Neural progenitor cell (in vitro differentiated cells): ENCODE measurements around the gene FGFR2. TPM values are rescaled to one million over a fixed set of nuclear protein-coding genes. Genes with fewer than 3 reads are reported as not detected.

Experiments
- DNase-seq: peaks from one replicate; pipeline ENCODE4 v3.0.0-alpha.2; 2016; ENCODE audit warnings: low spot score
- H2AFZ ChIP-seq: fragments of 200-600 bp; sonication (generic); replicated peaks from 2 replicates; pipeline ENCODE4 v1.6.1; 2016; ENCODE audit warnings: antibody characterized with exemption
- H3F3A ChIP-seq: fragments of 200-600 bp; sonication (generic); 2 replicates; pipeline ENCODE4 v1.6.1; 2016; ENCODE audit warnings: antibody characterized with exemption, low read depth
- H3K27ac ChIP-seq: fragments of 200-600 bp; sonication (generic); 2 replicates; pipeline ENCODE4 v1.5.1; 2016; ENCODE audit warnings: mild to moderate bottlenecking
- H3K27me3 ChIP-seq: fragments of 200-600 bp; sonication (generic); 2 replicates; pipeline ENCODE4 v1.6.1; 2016; ENCODE audit warnings: mild to moderate bottlenecking, moderate library complexity
- H3K36me3 ChIP-seq: fragments of 200-600 bp; sonication (generic); 2 replicates; pipeline ENCODE4 v1.5.1; 2016
- H3K4me1 ChIP-seq: fragments of 200-600 bp; sonication (generic); 2 replicates; pipeline ENCODE4 v1.6.1; 2016; ENCODE audit warnings: mixed run types
- H3K4me2 ChIP-seq: fragments of 200-600 bp; sonication (generic); 2 replicates; pipeline ENCODE4 v1.6.1; 2016
- H3K4me3 ChIP-seq: fragments of 200-600 bp; sonication (generic); 2 replicates; pipeline ENCODE4 v1.5.1; 2016
- H3K79me2 ChIP-seq: fragments of 200-600 bp; sonication (generic); 2 replicates; pipeline ENCODE4 v1.6.1; 2016; ENCODE audit warnings: low read depth
- H3K9ac ChIP-seq: fragments of 200-600 bp; sonication (generic); 2 replicates; pipeline ENCODE4 v1.6.1; 2016
- H3K9me3 ChIP-seq: fragments of 200-600 bp; sonication (generic); 2 replicates; pipeline ENCODE4 v1.5.1; 2016; ENCODE audit warnings: low read depth
- H4K20me1 ChIP-seq: fragments of 200-600 bp; sonication (generic); 2 replicates; pipeline ENCODE4 v1.6.1; 2016; ENCODE audit warnings: low read depth
- H3K27ac Mint-ChIP-seq: 3 replicates; pipeline ENCODE4 v1.8.0; 2021; ENCODE audit warnings: mixed read lengths
- H3K27me3 Mint-ChIP-seq: 2 replicates; pipeline ENCODE4 v1.8.0; 2022; ENCODE audit warnings: low read depth, mild to moderate bottlenecking, inconsistent platforms, moderate library complexity, mixed read lengths; ENCODE audit not compliant: insufficient read depth
- H3K36me3 Mint-ChIP-seq: 3 replicates; pipeline ENCODE4 v1.8.0; 2021; ENCODE audit warnings: mixed read lengths
- H3K4me1 Mint-ChIP-seq: 3 replicates; pipeline ENCODE4 v1.8.0; 2021; ENCODE audit warnings: mixed read lengths
- H3K4me3 Mint-ChIP-seq: 3 replicates; pipeline ENCODE4 v1.8.0; 2021; ENCODE audit warnings: mild to moderate bottlenecking, moderate library complexity, mixed read lengths
- H3K9me3 Mint-ChIP-seq: 3 replicates; pipeline ENCODE4 v1.8.0; 2020; ENCODE audit warnings: mixed read lengths
- CTCF ChIP-seq: fragments of 200-600 bp; sonication (generic); IDR thresholded peaks from 2 replicates; pipeline ENCODE4 v1.5.1; 2017; ENCODE audit warnings: antibody characterized with exemption, mild to moderate bottlenecking
- EZH2 ChIP-seq: fragments of 200-600 bp; sonication (generic); IDR thresholded peaks from 2 replicates; pipeline ENCODE4 v1.6.1; 2017; ENCODE audit warnings: antibody characterized with exemption, mild to moderate bottlenecking, moderate library complexity
- EZH2phosphoT487 ChIP-seq: fragments of 200-600 bp; sonication (generic); IDR thresholded peaks from 2 replicates; pipeline ENCODE4 v1.6.1; 2017; ENCODE audit warnings: antibody characterized with exemption
- total RNA-seq: library from RNA; depleted of rRNA; stranded (reverse); fragments of >200 nt; gene quantifications from 2 replicates; pipeline ENCODE4 v1.2.3, GENCODE V29; 2015; ENCODE audit warnings: low replicate concordance

The FGFR2 gene
- total RNA-seq, 1 donor from 2014 or later = 99.1 TPM

GRCh38 chr10:121478556-121478955 is 119.7 kb downstream of the FGFR2 start:
- H3K79me2 ChIP-seq = no peaks in the 10 kb centered on the region
- H3K4me2 ChIP-seq = no peak overlapping the region
- H3K4me3 ChIP-seq = no peak overlapping the region
- no peaks in the 10 kb centered on the region for H3K9me3 Mint-ChIP-seq
- no peak overlapping the region for H3K27ac ChIP-seq
- H3K9ac ChIP-seq = no peak overlapping the region
- peaks cover 2% of the 10 kb centered on the region for H3K27me3 Mint-ChIP-seq
- peaks cover 17% of the 10 kb centered on the region for H3F3A ChIP-seq
- no peaks in the 10 kb centered on the region for H3K9me3 ChIP-seq
- TF ChIP-seq EZH2phosphoT487 = no peak
- TF ChIP-seq CTCF = no peak
- TF ChIP-seq EZH2 = no peak
- no peaks in the 10 kb centered on the region for H3K4me1 ChIP-seq
- H3K27me3 ChIP-seq = no peaks in the 10 kb centered on the region
- H2AFZ ChIP-seq = no peak overlapping the region
- peaks cover 5% of the 10 kb centered on the region for H3K4me1 Mint-ChIP-seq
- H4K20me1 ChIP-seq = no peaks in the 10 kb centered on the region
- H3K27ac Mint-ChIP-seq = no peak overlapping the region
- peaks cover 37% of the 10 kb centered on the region for H3K36me3 Mint-ChIP-seq
- peaks cover 6% of the 10 kb centered on the region for H3K36me3 ChIP-seq
- H3K4me3 Mint-ChIP-seq = no peak overlapping the region
- no peak for DNase-seq

- Mint-ChIP-seq H3K27me3 (peaks cover 3% of the 10 kb centered on the region), H3K9me3 (no peaks in the 10 kb centered on the region), H3K27ac (peak overlapping the region; percentile 59), H3K36me3 (peaks cover 1% of the 10 kb centered on the region), H3K4me3 (no peak overlapping the region), H3K4me1 (peaks cover 18% of the 10 kb centered on the region)
- H3K9me3 ChIP-seq = no peaks in the 10 kb centered on the region
- no peaks in the 10 kb centered on the region for H3K79me2 ChIP-seq
- H3K4me1 ChIP-seq = no peaks in the 10 kb centered on the region
- H3K4me3 ChIP-seq = no peak overlapping the region
- no peaks in the 10 kb centered on the region for H4K20me1 ChIP-seq
- no peak overlapping the region for H2AFZ ChIP-seq
- H3F3A ChIP-seq = no peaks in the 10 kb centered on the region
- H3K27ac ChIP-seq = no peak overlapping the region
- H3K4me2 ChIP-seq = no peak overlapping the region
- H3K9ac ChIP-seq = no peak overlapping the region
- H3K27me3 ChIP-seq = no peaks in the 10 kb centered on the region
- TF ChIP-seq CTCF (no peak), EZH2phosphoT487 (no peak)
- H3K36me3 ChIP-seq = no peaks in the 10 kb centered on the region
- DNase-seq = no peak
Measured at GRCh38 chr10:121469797-121470606, 128.2 kb downstream of the FGFR2 start.

GRCh38 chr10:121468726-121469125 is 129.5 kb downstream of the FGFR2 start:
- Histone ChIP-seq H3K4me3 (no peak overlapping the region), H3K27ac (no peak overlapping the region), H2AFZ (no peak overlapping the region), H3K4me2 (no peak overlapping the region), H3K36me3 (no peaks in the 10 kb centered on the region), H4K20me1 (no peaks in the 10 kb centered on the region), H3K4me1 (no peaks in the 10 kb centered on the region), H3K9me3 (no peaks in the 10 kb centered on the region), H3F3A (no peaks in the 10 kb centered on the region), H3K9ac (no peak overlapping the region), H3K27me3 (no peaks in the 10 kb centered on the region), H3K79me2 (no peaks in the 10 kb centered on the region)
- Mint-ChIP-seq H3K27me3 (peaks cover 3% of the 10 kb centered on the region), H3K36me3 (no peaks in the 10 kb centered on the region), H3K4me3 (peak overlapping the region; percentile 35), H3K9me3 (no peaks in the 10 kb centered on the region), H3K4me1 (peaks cover 18% of the 10 kb centered on the region), H3K27ac (peak overlapping the region; percentile 72)
- DNase-seq = no peak
- TF ChIP-seq EZH2 (no peak), EZH2phosphoT487 (no peak), CTCF (no peak)
